DMS153 (cell line): Measurements from ENCODE around the gene PHLPP1.

ENCODE experiments used
- DNase-seq: peaks from one replicate; lab custom pipeline; 2025; lab: John Stamatoyannopoulos, UW

The PHLPP1 gene

DNA sequence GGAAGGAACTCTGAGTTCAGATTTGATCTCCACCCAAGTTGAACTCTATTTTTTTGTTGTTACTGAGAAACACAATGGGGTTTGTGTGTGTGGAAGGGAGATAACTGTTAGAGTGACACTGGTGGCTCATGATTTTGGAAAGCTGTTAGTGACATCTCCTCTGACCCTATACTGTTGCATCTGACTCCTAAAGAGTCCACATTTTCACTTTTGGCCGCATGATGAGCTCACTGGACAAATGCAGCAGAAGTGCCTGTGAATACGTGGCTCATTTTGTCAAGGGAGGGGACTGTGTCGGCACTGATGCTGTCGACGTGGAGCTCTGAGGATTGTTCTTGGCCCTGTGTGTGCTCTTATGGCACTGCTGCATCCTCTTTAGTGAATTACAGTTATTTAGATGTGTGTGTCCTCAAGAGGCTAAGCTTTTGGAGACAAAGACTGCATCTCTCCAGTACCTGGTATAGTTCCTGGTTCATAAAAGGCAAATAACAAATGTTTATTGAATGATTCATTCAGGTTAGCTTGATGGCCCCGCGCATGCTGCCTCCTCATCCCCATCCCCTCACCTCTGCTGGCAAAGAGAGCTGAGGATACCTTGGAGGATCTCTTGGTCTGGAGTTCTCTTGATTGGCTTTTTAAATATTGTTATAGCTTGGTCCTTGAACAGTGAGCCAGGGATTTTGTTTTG is 135.4 kb downstream of the PHLPP1 start:
- peak; percentile 87 for DNase-seq

DNA sequence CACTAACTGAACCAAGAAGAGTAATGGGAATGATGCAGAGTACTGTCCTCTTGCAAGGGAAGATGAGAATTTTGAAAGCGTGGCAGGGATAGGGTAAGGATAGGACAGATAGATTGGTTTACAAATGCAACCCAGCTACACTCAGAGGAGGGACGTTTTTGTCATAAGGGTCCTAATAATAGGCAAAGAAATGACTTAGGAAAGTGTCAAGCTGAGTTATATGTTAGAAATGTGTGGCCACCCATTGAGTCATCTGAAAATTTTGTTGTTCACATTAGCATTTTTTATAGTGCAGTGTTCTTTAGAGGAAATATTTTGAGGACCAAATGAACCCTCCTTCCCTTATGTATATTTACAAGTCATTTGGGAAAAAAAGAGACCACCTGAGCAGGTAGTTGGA is 137.5 kb downstream of the PHLPP1 start:
- DNase-seq: no peak

DNA sequence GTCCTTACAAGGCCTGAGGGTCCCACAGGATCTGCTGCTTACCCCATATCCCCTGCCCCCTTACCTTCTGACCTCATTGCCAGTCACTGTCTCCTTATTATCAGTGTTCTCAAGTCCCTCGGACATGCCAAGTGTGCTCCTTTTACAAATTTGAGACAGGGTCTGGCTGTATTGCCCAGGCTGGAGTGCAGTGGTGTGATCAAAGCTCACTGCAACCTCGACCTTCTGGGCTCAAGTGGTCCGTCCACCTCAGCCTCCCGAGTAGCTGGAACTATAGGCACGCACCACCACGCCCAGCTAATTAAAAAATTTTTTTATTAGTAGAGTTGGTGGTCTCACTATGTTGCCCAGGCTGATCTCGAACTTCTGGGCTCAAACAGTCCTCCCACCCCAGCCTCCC is 141.0 kb downstream of the PHLPP1 start:
- DNase-seq: no peak

DNA sequence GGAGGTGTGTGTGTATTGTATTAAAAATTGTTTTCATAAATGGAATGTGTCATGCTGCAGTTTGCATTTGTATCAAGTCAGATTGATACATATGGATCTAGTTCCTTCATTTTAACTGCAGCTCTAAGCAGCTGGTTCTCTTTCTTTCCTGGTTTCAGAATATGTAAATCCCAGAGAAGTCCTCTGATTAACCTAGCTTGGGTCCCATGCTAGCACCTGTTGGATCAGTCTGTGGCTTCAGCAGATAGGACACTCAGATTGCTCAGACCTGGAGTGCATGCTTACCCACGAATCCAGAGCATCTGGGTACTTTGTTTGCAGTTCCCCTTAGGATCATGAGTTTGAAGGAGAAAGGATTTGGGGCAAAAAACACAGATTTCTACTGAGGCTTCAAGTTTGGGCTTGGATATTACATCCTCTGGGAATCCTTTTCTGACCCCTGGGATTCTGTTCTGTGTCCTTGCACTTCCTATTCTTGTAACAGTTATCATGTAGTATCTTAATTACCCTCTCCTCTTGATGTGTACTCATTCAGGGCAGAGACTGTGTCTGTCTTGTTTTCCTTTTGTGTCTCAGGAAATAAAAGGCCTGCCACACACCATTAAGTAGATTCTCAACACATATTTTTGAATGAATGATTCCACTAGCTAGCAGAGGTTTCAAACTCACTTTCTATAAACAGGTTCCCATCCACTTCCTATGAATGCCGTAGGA is 142.1 kb downstream of the PHLPP1 start:
- DNase-seq: no peak

DNA sequence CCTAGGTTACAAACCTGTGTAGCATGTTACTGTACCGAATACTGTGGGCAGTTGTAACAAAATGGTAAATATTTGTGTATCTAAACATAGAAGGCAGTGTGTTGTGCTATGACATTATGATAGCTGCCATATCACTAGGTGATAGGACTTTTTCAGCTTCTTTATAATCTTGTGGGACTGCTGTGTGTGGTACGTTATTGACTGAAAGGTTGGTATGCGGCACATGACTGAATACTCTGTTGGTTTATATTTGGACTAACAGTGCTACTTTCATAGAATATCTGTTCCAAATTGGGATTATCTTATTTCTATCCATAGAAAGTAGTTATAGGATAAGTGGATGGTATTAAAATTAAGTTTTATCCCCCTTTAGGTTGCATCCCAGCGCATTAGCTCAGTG is 144.7 kb downstream of the PHLPP1 start:
- no peak for DNase-seq

DNA sequence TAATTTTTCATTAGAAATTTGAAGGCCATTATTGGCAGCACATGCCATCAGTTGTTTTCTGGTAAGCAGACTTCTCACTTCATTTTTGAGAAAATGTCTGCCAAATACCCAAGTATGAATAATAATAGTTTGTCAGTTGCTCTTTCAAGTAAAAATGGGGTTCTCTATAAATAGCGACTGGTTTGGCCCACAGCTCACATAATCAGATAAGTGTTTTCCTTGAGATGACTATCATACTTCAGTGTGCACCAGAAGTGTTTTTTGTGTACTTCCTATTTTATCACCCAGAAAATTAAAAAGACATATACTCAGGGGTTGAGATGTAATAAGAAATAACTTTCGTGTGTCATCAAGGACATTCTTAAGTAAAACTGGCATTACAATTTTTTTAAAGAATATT is 147.1 kb downstream of the PHLPP1 start:
- no peak for DNase-seq

DNA sequence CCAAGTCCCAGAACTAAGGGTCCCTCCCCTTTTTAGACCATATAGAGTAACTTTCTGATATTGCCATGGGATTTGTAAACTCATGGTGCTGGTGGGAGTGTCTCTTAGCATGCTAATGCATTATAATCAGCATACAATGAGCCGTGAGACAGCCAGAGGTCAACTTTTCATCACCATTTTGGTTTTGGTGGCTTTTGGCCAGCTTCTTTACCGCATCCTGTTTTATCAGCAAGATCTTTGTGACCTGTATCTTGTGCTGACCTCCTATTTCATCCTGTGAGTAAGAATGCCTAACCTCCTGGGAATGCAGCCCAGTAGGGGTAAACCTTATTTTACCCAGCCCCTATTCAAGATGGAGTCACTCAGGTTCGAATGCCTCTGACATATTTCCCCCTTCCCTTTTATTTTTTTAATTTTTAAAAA is 148.2 kb downstream of the PHLPP1 start:
- DNase-seq: no peak

DNA sequence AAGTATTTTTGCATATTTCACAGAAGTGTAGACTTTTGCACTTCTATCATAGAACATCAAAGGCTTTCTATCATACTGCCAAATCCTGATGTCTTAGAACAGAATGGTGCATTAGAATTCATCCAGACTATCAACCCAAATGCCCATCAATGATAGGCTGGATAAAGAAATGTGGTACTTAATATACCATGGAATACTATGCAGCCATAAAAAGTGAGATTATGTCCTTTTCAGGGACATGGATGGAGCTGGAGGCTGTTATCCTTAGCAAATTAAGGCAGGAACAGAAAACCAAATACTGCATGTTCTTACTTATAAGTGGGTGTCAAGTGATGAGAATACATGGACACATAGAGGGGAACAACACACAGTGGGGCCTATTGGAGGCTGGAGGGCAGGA is 150.2 kb downstream of the PHLPP1 start:
- DNase-seq: no peak

DNA sequence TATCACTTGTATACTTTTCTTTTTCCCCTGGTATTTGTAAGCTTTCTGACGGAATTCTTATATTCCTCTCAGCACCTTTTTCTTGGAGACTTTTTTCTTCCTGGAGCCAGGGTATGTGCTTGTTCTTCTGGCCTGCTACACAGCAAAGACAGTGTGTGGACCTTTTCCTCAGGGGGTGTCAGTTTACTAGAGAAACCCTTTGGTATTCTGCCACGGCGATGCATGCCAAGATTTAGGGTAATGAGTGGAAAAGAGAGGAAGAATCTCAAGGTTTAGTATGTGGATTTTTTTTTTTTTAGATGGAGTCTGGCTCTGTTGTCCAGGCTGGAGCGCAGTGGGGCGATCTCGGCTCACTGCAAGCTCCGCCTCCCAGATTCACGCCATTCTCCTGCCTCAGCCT is 152.2 kb downstream of the PHLPP1 start:
- no peak for DNase-seq

DNA sequence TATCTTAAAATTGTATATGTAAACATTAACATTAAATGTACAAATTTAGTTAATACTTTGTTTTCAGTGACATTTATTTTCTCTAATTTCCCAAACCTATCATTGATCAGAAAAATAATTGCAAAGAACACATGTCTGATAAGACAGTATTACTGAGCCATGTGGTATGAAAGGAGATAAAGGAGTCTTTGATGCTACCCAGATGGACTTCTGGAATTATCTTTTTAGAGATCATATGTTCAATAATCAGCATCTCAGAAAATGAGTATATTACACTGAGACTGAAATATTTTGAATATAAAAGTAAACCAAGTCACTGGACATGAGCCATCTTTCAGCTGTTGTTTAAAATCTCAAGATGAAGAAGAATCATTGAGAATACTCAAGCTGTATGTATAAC is 153.3 kb downstream of the PHLPP1 start:
- no peak for DNase-seq

DNA sequence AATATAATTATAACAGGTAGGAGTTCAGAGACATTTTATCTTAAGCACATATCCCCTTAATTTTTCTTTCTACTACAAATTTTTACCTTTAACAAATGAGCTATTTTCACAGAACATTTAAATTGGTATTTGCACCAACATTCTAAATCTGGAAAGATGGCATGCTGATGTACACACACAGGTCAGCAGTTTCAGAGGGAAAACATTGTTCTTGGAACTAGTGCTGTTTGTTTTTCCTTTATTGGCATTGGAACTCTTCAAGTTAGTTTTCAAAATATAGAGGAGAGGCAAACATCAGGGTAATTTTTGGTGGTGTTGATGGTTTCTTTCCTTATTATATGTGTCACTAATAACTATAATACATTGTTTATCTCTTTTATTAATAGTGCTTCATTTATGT is 155.3 kb downstream of the PHLPP1 start:
- DNase-seq: no peak

DNA sequence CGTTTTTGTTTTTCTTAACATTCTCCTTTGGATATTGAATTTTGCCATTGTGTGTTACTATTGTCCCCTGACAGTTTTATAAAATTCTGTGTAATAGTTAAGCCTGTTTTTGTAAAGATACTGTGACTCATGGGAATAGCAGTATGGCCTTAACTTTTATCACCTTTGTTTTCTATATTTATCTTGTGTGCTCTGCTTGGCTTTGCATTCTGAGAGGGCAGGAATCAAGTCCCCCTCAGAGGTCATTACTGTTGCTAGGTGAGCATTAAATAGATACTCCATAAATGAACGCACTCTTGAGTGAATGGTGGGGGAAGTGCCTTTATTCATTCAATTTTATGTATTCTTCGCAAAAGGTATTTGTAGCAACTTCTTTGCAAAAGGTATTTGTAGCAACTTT is 160.0 kb downstream of the PHLPP1 start:
- no peak for DNase-seq

DNA sequence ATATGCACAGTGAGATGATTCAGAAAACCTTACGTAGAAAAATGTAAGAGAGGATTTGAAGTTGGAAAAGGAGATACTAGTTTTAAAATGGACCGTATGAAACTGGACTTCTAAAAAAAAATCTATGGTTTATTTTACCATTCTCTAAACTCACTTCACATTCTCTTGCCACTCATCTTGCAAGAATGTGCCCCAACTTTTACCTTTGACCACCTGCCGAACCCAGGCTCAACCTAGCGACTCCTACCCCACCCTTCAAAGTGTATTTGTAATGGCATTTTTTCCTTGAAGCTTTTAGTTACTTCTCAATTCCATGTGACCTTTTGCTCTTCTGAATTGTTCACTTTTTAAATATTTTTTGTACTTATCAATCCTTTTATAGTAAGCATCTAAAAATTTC is 160.8 kb downstream of the PHLPP1 start:
- no peak for DNase-seq

DNA sequence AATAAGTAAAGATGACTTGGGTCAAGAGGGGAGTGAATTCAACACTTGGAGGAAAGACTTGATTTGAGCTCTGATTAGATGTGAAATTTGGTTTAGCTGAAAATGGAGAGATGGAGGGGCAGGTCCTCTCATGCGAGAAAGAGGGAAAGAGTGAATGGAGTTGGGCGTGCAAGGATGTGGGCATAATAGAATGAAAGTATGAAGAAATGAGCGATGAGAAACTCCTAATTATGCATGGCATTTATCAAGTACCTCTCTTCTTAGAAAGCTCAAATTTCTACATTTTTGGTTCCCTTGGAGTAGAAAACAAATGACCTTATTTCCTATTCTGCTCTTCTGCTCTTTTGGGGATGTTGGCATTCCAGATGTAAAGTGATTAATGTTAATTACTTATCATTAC is 161.5 kb downstream of the PHLPP1 start:
- DNase-seq: no peak

DNA sequence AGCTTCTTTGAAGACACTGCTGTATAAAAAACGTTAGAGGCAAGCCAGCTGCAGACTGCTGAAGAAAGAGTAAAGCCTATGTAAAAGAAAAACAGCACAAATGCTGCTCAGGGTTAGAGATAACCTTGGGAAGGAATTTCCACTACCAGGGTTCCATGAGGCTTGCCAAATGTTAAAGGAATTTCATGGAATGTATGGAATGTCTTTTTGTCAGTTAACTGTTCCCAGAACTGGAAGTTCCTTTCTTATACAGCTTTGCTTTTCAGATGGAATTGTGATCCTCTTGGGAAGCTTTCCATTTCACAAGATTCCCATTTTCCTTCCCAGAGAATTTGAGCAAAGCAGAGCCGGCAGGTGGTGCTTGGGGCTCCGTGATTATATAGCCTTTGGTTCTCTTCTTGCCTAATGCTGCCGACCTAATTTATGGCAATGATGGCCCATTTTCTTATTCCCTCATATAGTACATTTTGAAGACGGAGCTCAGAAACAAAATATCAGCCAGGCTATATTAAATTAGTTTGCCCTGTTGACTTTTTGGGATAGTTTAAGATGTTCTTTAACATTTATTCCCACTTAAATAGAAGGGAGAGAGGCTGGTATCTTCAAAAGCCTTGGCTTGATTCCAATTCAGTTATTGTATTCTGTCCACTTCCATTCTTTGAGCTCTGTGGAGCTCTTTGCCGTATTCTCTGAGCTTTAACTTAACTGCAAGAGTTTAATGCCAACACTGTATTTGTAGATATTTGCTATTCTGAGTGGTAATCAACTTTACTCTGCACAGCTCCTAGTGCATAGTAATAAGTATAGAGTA is 162.3 kb downstream of the PHLPP1 start:
- no peak for DNase-seq

DNA sequence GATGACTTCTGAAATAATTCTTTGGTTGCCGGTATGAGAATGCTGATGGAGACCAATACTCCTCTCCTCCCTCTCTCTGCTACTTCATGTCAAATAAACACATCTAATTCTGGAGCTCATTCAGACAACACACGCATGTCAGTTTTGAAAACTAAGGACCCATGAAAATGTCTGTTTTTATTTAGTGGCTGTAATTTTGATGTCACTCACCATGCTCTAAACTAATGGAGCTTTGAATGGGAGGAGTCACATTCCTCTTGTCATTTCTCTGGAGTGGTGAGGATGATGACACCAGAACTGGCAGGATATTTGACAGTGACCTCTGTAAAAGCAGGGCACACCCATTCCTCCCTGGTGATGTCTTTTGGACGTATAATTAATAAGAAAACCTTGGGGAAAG is 163.0 kb downstream of the PHLPP1 start:
- DNase-seq: no peak

DNA sequence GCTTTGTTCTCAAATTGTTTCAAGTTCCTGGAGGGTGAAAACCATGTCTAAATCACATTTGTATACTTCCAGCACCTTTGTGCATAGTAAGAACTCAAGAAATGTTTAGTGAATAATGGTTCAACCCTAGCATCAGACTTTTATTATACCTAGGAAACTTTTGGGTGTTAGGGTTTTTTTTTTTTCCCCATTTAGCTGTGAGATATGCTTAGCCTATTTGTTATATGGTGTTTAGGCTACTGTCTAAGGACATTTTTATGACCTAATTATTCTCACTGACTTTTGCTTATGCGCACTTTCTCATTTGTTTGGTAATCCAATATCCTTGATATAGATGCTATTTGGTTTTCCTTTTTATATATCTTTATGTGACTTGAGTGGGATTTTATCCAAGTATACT is 164.7 kb downstream of the PHLPP1 start:
- DNase-seq: no peak

DNA sequence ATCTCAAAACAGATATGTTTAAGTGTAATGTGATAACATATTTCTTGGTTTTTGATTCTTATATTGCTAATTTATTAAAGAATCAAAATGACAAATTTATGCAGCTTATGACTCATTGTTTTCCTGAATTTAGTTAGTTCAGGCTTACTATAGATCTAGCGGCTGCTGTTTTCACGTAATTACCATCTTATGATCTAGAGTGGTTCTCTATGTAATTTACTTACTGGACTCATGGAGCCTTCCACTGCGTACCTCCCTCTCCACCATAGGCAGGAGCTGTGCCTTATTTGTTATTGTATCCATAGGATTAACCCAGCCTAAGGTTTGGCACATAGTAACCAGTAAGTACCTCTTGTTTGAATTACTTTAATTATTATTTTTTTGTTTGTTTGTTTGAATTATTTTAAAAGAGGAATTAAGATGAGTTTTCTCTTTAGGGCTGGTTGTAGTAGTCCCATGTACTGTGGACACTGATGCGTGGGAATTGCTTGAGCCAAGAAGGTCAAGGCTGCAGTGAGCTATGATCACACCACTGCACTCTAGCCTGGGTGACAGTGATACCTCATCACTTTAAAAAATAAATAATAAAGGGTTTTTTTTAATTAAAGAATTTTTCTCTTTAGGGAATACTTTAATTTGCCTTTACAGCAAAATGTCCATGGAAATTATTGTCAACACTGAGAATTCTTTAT is 165.5 kb downstream of the PHLPP1 start:
- no peak for DNase-seq

DNA sequence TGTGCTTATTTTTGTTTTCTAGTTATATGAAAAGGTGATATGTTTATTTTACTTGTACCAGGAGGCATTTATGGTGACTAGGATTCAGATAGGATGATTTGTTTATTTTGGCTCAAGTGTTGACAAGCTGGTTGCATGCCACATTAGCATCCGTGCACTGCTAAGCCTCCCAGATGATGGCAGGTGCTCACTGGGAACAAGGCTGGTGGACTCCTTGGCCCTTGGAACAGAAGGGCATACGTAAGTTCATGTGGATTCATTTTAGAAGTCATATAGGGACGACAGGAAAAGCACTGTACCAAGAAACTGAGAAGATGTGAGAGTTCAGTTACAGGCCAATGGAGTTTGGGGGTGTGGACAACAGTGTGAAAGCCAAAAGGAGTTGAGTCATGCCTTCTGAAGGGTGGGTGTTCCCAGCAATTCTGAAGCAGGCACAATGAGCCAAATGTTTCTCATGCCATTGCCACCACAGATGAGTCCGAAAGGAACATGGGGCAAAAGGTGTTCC is 166.2 kb downstream of the PHLPP1 start:
- DNase-seq: peak; percentile 76

DNA sequence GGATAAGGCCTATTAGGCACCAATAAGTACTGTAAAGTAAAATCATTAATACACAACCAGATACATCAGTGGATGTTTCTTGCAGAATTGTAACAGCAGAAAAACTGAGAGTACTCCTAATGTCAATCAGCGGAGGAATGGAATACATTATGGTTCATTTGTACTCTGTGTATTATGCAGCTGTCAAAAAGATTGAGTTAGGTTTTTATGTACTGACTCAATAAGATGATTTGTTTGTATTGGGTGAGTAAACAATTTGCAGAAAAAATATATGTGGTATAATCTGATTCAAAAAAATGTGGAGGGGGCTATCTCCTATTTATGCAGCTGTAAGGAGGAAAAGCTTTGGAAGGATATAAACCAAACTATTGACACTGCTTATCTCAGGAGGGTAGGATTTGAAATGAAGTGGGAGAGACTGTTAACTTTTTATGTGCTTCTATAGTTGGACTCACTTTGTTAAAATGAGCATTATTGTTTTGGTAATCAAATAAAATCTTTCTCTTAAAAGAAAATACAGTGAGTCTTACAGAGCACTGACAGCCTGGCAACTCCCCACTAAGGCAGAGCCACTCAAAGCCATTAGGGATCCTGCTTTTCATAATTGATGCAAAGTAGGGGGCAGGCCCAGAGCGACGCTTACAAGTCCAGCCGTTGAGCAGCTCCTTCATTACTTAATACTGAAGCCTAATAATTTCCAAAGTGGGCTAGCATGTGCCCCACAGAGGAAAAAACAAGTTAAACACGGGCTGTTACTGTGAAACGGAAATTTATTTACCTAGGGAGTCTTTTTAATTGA is 168.8 kb downstream of the PHLPP1 start:
- DNase-seq: peak; percentile 72

DNA sequence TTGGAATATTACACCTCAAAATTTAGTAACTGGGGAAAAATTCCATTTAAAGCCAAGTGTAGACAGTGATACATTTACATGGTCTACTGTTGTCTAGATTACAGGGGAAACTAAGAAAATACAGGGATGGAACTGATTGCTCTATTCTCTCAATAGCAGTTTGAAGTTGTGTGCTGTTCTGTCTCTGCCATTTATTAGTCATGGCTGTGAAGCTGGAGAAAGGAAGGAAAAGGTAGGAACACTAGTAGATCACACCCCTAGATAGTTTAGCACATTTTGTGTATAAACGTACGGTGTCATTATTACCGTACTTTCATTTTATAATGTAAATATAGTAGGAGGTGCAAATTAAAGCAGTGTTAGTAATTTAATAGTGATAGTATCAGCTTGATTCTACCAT is 170.5 kb downstream of the PHLPP1 start:
- no peak for DNase-seq
